ENCODE results near the gene PTGDR2. TPM values are rescaled to one million over a fixed set of nuclear protein-coding genes. Genes with fewer than 3 reads are reported as not detected.
A peak's percentile ranks its signal among the peaks of the same experiment; 100 is the strongest.

Gene PTGDR2
- total RNA-seq, 1 donor from 2014 or later = not detected

DNA sequence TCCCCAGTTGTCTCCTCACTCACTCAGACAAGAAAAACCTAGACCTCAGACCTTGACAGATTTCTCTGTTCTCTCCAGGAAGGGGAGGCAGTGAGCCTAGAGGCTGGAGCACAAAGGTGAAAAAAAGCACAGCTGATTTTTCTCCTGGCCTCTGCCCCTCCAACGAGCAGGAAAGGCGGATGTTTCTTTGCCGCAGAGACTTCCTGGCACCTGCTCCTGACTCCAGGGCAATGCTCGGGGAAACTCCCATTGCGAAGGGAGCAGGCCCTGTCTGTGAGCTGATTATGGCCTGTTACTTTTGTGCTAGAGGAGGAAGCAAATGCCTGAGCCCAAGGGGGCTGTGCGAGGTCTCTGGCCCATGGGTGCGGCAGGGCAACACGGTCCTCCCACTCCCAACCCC is 45.2 kb downstream of the PTGDR2 start:
- peak; percentile 36 to 85 for DNase-seq (ENCODE audit: low read depth in 2 of 2)

- no peak for DNase-seq (ENCODE audit: low read depth in 2 of 2)
Measured at GRCh38 chr11:60810151-60810550, 45.6 kb downstream of the PTGDR2 start.

DNA sequence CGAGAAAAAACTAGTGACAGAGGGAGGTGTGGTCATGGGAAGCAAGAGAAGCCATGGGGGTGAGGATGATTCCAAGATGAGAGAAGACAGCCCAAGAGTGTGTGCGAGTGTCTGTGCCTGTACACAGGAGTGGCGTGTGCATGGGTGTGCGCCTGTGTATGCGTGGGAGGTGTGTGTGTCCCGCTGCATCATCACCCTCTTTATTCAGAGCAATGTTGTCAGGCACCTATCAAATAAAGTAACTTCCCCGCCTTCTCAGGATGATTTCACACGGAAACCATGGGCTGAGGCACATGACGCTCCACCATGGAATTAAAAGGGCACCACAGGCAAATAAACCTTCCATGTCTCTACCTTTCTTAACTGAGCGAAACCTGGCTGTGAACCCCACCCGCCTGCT is 46.1 kb downstream of the PTGDR2 start:
- no peak for DNase-seq (ENCODE audit: low read depth in 2 of 2)

GRCh38 chr11:60809249-60809648 is 46.5 kb downstream of the PTGDR2 start:
- DNase-seq (ENCODE audit: low read depth in 2 of 2) = no peak

DNA sequence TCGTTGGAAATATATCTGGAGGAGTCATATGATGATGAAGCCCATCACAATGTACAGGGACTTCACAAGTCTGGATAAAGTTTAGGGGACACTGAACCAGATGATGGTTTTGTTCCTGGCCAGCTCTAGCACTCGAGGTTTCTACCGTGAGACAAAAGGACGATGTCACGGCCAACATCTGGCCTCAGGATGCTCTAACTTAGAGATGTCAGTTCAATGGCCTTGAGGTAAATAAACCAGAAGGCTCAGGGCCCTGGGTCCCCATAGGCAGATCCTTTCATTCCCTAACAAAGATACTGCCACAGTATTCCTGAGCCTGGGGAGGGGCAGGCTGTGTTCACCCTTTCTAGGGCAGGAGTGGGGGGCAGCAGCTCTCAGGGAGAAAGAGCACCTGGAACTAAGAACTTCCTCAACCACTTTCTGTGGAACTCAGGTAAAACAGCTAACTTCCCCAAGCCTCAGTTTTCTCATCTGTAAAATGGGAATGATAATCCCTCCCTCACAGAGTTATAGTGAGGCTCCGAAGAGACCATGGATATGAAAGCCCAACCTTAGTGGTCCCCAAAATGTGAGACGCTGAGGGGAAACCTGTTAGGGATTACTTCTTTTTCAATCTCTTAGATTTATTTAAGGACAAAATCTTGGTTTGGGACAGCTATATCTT is 52.3 kb downstream of the PTGDR2 start:
- no peak for DNase-seq (ENCODE audit: low read depth in 2 of 2)

GRCh38 chr11:60801194-60801593 is 54.6 kb downstream of the PTGDR2 start:
- no peak for DNase-seq (ENCODE audit: low read depth in 2 of 2)

Other genes with a start within 250 kb of the PTGDR2 start
- not detected in 2 replicates for gene MS4A8, start 156.3 kb downstream of the PTGDR2 start, total RNA-seq
- not detected in 2 replicates for gene MS4A18, start 131.2 kb downstream of the PTGDR2 start, total RNA-seq
- under 0.01 TPM in 1 of 2 replicates, not detected in the other for gene MS4A15, start 99.1 kb downstream of the PTGDR2 start, total RNA-seq
- gene MS4A10, start 70.6 kb downstream of the PTGDR2 start, total RNA-seq = not detected in 2 replicates
- gene CCDC86, start 13.8 kb downstream of the PTGDR2 start, total RNA-seq = 11.2 and 18.2 TPM in 2 replicates
- 0.13 TPM in 1 of 2 replicates, not detected in the other for gene ZP1, start 11.6 kb upstream of the PTGDR2 start, total RNA-seq
- gene PRPF19, start 50.6 kb upstream of the PTGDR2 start, total RNA-seq = 51.6 and 66.2 TPM in 2 replicates
- 78.9 and 122 TPM in 2 replicates for gene TMEM109, start 58.2 kb upstream of the PTGDR2 start, total RNA-seq
- 39.9 and 101 TPM in 2 replicates for gene TMEM132A, start 68.5 kb upstream of the PTGDR2 start, total RNA-seq
- gene SLC15A3, start 96.2 kb upstream of the PTGDR2 start, total RNA-seq = 5.3 and 6.3 TPM in 2 replicates
- 0.13 TPM in 1 of 2 replicates, not detected in the other for gene CD6, start 115.7 kb upstream of the PTGDR2 start, total RNA-seq
- not detected in 2 replicates for gene CD5, start 246.5 kb upstream of the PTGDR2 start, total RNA-seq

Measured in dermis microvascular lymphatic vessel endothelial cell (primary cell).